Activated T-cell treated with anti-CD3 and anti-CD28 coated beads, Interleukin-2, amount 50 U/mL, for 4 hours (primary cell): ENCODE data around the gene KCTD21. TPM values are rescaled to one million over a fixed set of nuclear protein-coding genes. Genes with fewer than 3 reads are reported as not detected.

Experiments used
- ATAC-seq, 2 donors: fragments of 200-7000 bp; cut with Tn5 transposase; one replicate each; pipeline ENCODE4 v1.10.0; 2021
- DNase-seq: peaks from one replicate; pipeline ENCODE4 v3.0.0-alpha.2; 2020
- H3K27me3 Mint-ChIP-seq: one replicate; pipeline ENCODE4 v1.8.0; 2021; ENCODE audit warnings: low read depth, mixed read lengths
- H3K36me3 Mint-ChIP-seq: one replicate; pipeline ENCODE4 v1.8.0; 2022; ENCODE audit warnings: mixed read lengths; ENCODE audit not compliant: insufficient read depth
- H3K4me1 Mint-ChIP-seq: one replicate; pipeline ENCODE4 v1.8.0; 2021; ENCODE audit warnings: low read depth, mixed read lengths
- H3K4me3 Mint-ChIP-seq: one replicate; pipeline ENCODE4 v1.8.0; 2021; ENCODE audit warnings: mild to moderate bottlenecking, moderate library complexity, mixed read lengths
- H3K9me3 Mint-ChIP-seq: one replicate; pipeline ENCODE4 v1.8.0; 2021; ENCODE audit warnings: mixed read lengths
- total RNA-seq, 3 donors: library from RNA; stranded (reverse); gene quantifications; one replicate each; pipeline ENCODE4 v1.2.1, GENCODE V29; 2021

Gene KCTD21
- total RNA-seq, 3 donors from 2014 or later: 3.2 to 5.4 (median 4.3) TPM

DNA sequence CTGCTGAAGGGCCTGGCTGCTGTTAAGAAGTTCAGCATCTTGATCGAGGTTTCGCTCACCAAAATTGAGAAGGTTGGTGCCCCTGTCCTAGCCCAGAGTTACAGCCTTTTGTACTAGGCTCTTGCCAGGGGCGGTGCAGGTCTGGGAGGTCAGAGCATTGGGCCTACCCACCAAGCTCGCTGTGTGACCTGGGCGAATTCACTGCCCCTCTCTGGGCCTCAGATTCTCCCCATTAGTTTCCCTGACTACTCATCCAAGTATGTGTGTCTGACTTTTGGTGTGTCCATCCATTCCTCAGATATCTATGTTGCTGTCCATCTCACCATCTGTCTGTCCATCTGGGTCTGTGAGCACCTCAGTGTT, 11.2 kb upstream of the KCTD21 start:
- H3K4me3 Mint-ChIP-seq: no peak overlapping the region
- H3K36me3 Mint-ChIP-seq: peaks cover 5% of the 10 kb centered on the region
- ATAC-seq (no peak), DNase-seq (no peak)
- H3K9me3 Mint-ChIP-seq: no peaks in the 10 kb centered on the region
- H3K27me3 Mint-ChIP-seq: no peaks in the 10 kb centered on the region
- peaks cover 35% of the 10 kb centered on the region for H3K4me1 Mint-ChIP-seq

DNA sequence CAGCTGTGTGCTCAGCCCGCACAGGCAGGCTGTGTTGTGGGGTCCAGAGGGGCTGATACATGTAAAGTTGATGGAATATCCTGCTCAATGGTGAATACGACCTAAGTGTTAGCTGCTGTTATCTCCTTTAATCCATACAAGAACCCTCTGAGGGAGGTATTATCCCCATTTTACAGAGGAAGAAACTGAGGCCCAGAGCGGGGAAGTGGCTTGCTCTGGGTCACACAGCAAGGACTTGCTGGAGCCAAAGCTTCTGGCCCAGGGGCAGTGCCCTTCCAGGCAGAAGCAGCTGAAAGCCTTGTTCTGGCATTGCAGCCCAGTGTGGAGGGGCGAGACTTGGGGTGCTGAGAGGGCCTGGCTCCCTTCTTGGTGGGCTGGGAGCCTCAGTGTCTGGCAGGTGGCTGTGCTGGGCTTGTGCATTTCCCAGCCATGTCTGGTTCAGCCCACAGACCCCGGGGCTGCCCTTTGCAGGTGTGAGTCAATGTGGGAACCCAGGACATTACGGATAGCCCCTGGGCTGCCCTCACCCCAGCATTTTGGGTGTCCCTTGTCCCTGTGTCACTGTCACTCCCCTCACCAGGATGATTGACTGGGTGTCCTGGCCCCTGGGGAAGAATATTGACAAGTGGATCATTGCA, 10.7 kb upstream of the KCTD21 start:
- H3K36me3 Mint-ChIP-seq: peaks cover 5% of the 10 kb centered on the region
- no peak overlapping the region for H3K4me3 Mint-ChIP-seq
- ATAC-seq (no peak), DNase-seq (no peak)
- no peaks in the 10 kb centered on the region for H3K27me3 Mint-ChIP-seq
- H3K9me3 Mint-ChIP-seq: no peaks in the 10 kb centered on the region
- H3K4me1 Mint-ChIP-seq: peaks cover 33% of the 10 kb centered on the region

DNA sequence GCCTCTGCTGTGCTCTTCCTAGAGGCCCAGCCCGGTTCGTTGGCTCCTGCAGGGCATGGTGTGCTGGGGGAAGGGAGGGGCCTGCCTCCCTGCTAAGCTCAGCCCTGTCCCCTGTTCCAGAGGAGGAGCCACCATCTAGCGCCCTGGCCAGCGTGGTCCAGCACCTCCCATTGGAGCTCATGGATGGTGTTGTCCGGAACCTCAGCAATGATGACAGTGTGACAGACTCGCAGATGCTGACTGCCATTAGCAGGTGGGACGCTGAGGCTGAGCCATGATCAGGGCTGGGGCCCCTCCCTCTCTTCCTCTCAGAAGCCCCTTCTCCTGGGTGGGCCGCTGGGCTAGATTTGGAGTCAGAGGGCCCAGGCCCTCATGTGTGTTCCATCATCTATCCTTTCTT, 9.4 kb upstream of the KCTD21 start:
- H3K9me3 Mint-ChIP-seq: no peaks in the 10 kb centered on the region
- H3K36me3 Mint-ChIP-seq: peaks cover 7% of the 10 kb centered on the region
- DNase-seq: no peak
- ATAC-seq: no peak
- no peaks in the 10 kb centered on the region for H3K27me3 Mint-ChIP-seq
- H3K4me1 Mint-ChIP-seq: peaks cover 34% of the 10 kb centered on the region
- no peak overlapping the region for H3K4me3 Mint-ChIP-seq

DNA sequence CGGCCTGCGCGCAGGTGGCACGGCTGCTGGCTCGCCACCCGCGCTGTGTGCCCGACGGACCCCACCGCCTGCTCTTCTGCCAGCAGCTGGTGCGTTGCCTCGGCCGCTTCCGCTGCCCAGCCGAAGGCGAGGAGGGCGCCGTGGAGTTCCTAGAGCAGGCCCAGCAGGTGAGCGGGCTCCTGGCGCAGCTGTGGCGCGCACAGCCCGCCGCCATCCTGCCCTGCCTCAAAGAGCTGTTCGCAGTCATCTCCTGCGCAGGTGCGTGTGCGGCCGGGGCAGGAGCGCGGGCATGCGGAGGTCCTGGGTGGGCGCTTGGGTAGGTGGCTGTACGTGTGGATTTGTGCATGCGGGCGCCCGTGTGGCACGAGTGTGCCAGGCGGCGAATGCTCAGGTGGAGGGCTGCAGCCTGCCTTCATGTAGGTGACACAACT, 8.2 kb upstream of the KCTD21 start:
- ATAC-seq (no peak), DNase-seq (no peak)
- peaks cover 7% of the 10 kb centered on the region for H3K36me3 Mint-ChIP-seq
- H3K4me1 Mint-ChIP-seq: peaks cover 28% of the 10 kb centered on the region
- no peaks in the 10 kb centered on the region for H3K9me3 Mint-ChIP-seq
- no peaks in the 10 kb centered on the region for H3K27me3 Mint-ChIP-seq
- no peak overlapping the region for H3K4me3 Mint-ChIP-seq

DNA sequence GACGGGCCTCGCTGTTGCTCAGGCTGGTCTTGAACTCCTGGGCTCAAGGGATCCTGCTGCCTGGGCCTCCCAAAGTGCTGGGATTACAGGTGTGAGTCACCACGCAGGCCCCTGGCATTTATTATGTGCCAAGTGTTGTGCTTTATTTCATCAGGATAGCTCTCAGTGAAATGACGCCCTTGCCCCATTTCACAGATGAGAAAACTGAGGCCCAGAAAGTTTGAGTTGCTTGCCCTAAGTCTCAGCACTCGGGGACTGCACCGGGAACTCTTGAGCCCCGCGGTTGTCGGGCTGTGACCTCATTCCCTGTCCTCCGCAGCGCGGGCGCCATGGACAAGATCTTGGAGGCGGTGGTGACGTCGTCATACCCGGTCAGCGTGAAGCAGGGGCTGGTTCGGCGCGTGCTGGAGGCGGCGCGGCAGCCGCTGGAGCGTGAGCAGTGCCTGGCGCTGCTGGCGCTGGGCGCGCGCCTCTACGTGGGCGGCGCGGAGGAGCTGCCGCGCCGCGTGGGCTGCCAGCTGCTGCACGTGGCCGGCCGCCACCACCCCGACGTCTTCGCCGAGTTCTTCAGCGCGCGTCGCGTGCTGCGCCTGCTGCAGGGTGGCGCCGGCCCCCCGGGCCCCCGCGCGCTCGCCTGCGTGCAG, 7.6 kb upstream of the KCTD21 start:
- Mint-ChIP-seq H3K36me3 (peaks cover 7% of the 10 kb centered on the region), H3K27me3 (no peaks in the 10 kb centered on the region), H3K4me1 (peaks cover 26% of the 10 kb centered on the region), H3K9me3 (no peaks in the 10 kb centered on the region), H3K4me3 (no peak overlapping the region)
- no peak for ATAC-seq
- DNase-seq: no peak

DNA sequence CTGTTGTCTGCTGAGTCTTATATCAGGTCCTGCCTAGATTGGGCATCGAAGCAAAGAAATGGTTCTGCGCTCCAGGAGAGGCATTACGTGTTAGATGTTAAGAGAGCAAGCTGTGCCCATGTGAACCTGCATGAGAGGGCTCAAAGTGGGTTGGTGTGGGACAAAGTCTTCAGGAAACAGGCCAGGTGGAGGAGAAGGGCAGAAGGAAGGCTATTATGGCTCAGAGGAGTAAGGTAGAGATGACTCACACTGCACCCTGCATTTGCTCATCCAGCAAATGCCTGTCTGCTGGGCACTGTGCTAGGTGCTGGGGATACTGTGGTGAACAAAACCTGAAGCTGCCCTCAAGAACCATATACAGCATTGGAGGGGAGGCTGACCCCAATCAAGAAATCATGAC, 6.1 kb upstream of the KCTD21 start:
- H3K36me3 Mint-ChIP-seq: peaks cover 7% of the 10 kb centered on the region
- ATAC-seq (peak in 1 of 2 donors; percentile 39), DNase-seq (no peak)
- peaks cover 39% of the 10 kb centered on the region for H3K4me1 Mint-ChIP-seq
- H3K9me3 Mint-ChIP-seq: no peaks in the 10 kb centered on the region
- no peaks in the 10 kb centered on the region for H3K27me3 Mint-ChIP-seq
- H3K4me3 Mint-ChIP-seq: no peak overlapping the region

DNA sequence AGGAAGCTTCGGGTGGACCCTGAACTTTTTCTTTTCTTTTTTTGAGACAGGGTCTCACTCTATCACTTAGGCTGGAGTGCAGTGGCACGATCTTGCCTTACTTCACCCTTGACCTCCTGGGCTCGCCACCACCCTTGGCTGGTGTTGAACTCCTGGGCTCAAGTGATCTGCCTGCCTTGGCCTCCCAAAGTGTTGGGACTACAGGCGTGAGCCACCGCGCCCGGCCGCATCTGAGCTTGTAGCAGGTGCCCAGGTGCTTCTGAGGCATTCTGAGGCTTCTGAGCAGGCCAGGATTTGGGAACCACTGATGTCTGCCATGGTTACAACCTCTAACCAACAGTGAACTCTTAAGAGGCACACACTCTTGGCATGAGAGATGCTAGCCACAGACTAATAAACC, 5.4 kb upstream of the KCTD21 start:
- Mint-ChIP-seq H3K36me3 (peaks cover 7% of the 10 kb centered on the region), H3K4me3 (no peak overlapping the region), H3K9me3 (no peaks in the 10 kb centered on the region), H3K27me3 (no peaks in the 10 kb centered on the region), H3K4me1 (peaks cover 44% of the 10 kb centered on the region)
- ATAC-seq (no peak), DNase-seq (no peak)

DNA sequence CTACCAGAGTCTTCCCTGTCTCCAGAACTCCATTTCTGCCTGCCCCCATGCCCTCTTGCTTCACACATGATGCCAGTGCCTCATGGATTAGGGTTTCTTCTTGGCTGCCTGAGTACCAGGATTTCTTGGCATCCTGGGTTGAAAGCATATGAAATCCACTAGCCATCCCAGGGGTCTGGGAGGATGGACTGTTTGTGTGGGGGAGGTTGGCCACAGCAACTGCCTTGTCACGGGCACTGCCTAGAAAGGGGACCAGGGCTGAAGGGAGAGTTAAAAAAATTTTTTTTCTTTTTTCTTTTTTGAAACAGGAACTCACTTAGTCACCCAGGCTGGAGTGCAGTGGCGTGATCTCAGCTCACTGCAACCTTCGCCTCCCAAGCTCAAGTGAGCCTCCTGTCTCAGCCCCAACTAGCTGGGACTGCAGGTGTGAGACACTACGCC, 4.5 kb upstream of the KCTD21 start:
- Mint-ChIP-seq H3K27me3 (no peaks in the 10 kb centered on the region), H3K4me3 (no peak overlapping the region), H3K9me3 (no peaks in the 10 kb centered on the region), H3K4me1 (peaks cover 45% of the 10 kb centered on the region), H3K36me3 (peaks cover 7% of the 10 kb centered on the region)
- ATAC-seq (no peak), DNase-seq (no peak)

DNA sequence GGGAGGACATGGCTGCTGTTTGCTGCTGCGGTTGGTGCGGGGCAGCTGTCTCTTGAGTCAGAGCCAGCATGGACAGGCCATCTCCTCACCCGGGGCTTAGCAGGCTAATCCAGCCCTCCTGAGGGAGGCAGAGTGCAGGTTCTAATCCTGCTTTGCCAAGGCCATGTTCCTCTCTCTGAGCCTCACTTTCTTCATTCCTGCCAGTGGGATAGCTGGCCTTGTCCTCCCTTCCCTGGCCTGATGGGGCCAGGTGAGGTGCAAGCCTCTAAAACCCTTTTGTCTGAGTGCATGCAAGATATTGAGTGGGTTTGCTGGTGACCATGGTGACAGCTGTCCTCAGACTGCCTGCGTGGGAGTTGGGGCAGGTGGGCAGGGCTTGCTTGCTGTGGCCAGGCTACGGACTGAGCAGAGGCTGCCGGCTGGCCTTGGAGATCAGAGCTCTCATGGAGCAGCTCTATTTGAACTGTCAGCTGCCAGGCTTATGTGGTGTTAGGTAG, 3.8 kb upstream of the KCTD21 start:
- peaks cover 7% of the 10 kb centered on the region for H3K36me3 Mint-ChIP-seq
- no peaks in the 10 kb centered on the region for H3K9me3 Mint-ChIP-seq
- no peak for ATAC-seq
- H3K27me3 Mint-ChIP-seq: no peaks in the 10 kb centered on the region
- H3K4me3 Mint-ChIP-seq: no peak overlapping the region
- peaks cover 51% of the 10 kb centered on the region for H3K4me1 Mint-ChIP-seq
- no peak for DNase-seq

DNA sequence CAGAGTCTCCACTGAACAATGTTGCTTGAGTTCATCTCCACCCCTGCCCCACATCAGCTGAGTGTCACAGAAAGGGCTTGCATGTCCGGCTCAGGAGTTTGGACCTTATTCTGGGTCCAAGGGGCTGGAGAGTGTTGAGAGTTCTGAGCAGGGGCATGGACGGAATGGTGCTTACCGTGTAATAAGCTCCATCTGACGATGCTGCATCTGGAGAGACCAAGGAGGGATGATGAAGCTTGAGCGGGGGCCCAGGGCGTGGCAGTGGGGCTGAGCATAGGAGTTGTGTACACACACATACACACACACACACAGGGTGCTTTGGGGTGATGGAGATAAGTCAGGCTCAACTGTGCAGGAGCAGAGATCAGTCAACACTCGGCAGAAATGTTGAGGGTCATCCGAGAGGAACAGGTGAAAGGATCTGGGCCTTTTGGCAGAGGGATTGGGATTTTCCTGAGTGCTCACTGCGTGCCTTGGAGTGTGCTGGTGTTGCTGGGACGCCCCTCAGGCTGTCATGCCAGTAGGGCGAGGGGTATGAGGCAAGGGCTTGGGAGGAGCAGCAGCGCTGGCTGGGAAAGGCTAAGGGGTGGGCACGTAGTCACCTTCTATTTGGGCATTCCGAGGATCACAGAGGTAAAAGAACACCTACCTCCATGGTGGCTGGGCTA, 2.6 kb upstream of the KCTD21 start:
- Mint-ChIP-seq H3K27me3 (no peaks in the 10 kb centered on the region), H3K9me3 (no peaks in the 10 kb centered on the region), H3K36me3 (peaks cover 6% of the 10 kb centered on the region), H3K4me3 (no peak overlapping the region), H3K4me1 (peaks cover 59% of the 10 kb centered on the region)
- ATAC-seq (no peak), DNase-seq (no peak)

DNA sequence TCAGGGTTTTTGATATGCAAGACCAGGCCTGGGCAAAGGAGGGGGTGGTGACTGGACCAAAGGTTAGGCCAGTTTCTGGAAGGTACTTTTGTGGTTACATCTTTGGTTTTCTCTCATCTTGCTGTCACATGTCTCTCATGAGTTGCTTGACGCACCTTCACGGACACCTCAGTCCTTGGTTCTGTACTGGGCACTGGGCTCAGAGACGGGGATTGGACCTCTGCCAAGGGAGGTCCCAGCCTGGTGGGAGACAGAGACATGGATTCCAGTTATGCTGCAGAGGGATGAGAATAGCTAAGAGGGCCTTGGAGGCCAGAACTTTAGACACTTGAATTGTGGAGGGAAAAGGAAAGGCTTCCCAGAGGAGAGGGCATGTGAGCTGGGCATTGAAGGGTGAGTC, 1.9 kb upstream of the KCTD21 start:
- ATAC-seq (no peak), DNase-seq (no peak)
- H3K27me3 Mint-ChIP-seq: no peaks in the 10 kb centered on the region
- H3K9me3 Mint-ChIP-seq: no peaks in the 10 kb centered on the region
- H3K4me3 Mint-ChIP-seq: peak overlapping the region; percentile 99
- H3K4me1 Mint-ChIP-seq: peaks cover 59% of the 10 kb centered on the region
- H3K36me3 Mint-ChIP-seq: peaks cover 4% of the 10 kb centered on the region

DNA sequence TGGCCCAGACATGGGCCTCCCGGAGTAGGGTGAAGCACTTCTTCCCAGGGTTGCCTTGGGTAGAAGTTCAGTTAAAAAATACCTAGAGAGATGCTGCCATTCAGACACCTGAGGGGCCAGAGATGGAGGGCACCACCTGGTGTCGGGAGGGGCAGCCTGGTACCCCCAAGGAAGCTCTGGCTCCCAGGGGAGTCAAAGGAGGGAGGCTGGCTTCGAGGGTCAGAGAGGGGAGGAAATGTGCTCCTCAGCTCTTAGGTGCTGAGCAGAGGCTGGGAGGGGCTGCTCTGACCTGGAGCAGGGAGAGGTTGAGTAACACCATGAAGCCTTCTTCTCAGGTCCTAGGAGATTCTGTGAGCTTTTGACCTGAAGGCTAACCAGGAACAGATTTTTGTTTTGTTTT, 1.4 kb upstream of the KCTD21 start:
- Mint-ChIP-seq H3K27me3 (no peaks in the 10 kb centered on the region), H3K36me3 (peaks cover 2% of the 10 kb centered on the region), H3K4me1 (peaks cover 59% of the 10 kb centered on the region), H3K9me3 (no peaks in the 10 kb centered on the region), H3K4me3 (peak overlapping the region; percentile 99)
- ATAC-seq (no peak), DNase-seq (no peak)

DNA sequence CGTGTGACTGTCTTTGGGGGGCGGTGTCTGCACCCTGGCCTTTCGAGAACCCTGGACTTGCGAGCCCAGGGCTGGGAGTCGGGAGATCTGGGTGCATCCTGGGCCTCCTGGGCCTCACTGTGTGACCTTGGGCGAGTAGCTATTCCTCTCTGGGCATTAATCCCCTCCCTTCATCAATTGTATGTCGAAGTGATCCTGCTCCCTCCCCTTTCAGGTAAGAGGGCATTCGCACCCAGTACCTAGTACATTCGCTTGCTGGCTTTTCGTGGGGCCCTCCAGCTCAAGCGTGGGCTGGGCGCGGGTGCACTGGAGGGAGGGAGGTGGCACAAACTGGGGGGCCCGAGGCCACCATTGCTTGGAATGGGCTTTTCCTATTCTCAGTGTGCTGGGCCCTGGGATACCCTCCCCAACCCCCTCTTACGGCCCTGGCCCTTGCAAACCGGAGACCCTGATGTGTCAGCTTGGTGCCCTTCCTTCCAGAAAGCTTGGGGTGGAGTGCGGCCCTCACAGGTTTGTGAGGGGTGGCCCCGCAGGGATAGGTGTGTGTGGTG, 823 bp upstream of the KCTD21 start:
- DNase-seq (no peak), ATAC-seq (no peak)
- peaks cover 2% of the 10 kb centered on the region for H3K36me3 Mint-ChIP-seq
- H3K4me1 Mint-ChIP-seq: peaks cover 54% of the 10 kb centered on the region
- peak overlapping the region; percentile 99 for H3K4me3 Mint-ChIP-seq
- H3K9me3 Mint-ChIP-seq: no peaks in the 10 kb centered on the region
- no peaks in the 10 kb centered on the region for H3K27me3 Mint-ChIP-seq

DNA sequence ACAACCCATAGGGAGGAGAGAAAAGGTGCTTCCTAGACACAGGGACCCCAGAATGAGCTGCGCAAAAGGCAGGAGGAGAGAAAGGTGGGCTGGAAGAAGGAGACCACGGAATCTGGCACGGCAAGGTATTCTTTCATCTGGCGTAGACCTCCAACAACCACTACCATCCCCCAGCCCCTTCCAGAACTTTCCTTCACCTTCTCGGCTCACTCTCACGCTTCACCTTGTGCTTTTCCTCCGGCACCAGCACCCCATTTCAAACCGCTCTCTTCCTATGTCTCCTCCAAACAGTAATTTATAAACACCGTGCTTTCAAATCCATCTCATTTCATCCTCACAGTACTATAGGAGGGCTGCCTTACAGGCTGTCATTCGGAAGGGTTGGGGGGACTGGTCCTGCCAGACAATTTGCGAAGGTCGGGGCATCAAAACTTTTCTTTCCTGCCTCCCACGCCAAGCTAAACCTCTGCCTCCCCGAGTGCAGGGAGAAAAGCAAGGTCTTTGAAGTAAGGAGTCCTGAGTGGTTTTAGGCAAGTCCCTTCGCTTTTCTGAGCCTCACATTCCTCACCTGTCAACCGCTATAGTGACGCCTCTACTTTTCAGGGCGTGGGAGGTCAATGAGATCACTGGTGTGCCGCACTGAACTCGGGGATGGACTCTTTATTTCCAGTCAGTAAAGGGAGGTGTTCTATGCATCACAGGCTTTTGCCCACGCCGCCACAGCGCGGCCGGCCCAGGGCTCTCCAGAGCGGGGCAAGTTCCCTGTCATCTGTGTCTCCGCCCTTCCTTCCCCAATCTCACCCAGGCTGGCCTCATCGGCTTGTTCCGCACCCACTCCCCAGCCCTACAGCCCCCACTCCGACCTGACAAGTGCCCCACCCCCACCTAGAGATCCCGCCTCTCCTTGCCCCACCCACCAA, 800 bp downstream of the KCTD21 start:
- Mint-ChIP-seq H3K9me3 (no peaks in the 10 kb centered on the region), H3K4me1 (peaks cover 45% of the 10 kb centered on the region), H3K36me3 (peaks cover 3% of the 10 kb centered on the region), H3K27me3 (no peaks in the 10 kb centered on the region), H3K4me3 (peak overlapping the region; percentile 99)
- DNase-seq: peak; percentile 79
- peak; percentile 78 to 80 for ATAC-seq
